Peyer's patch (tissue), 4 donors: Measurements from ENCODE around the gene FBN3.

Experiments
- POLR2A ChIP-seq, 2 donors: fragments of 450-650 bp; IDR thresholded peaks; one replicate each; pipeline ENCODE4 v1.5.1; 2017; ENCODE audit warnings: antibody characterized with exemption in 2 of 2, mild to moderate bottlenecking in 2 of 2, moderate library complexity in 2 of 2
- TF ChIP-seq, protein P1 (sequence below), 6 experiments: fragments of 450-650 bp in 4 of 6; fragments of 200-600 bp in 2 of 6; sonication (generic) in 1 of 6; IDR thresholded peaks; one replicate each; pipeline ENCODE4 v1.5.1; 2017 to 2019; ENCODE audit warnings: antibody characterized with exemption in 6 of 6, mild to moderate bottlenecking in 3 of 6, moderate library complexity in 1 of 6

- TF ChIP-seq, protein P1, sequence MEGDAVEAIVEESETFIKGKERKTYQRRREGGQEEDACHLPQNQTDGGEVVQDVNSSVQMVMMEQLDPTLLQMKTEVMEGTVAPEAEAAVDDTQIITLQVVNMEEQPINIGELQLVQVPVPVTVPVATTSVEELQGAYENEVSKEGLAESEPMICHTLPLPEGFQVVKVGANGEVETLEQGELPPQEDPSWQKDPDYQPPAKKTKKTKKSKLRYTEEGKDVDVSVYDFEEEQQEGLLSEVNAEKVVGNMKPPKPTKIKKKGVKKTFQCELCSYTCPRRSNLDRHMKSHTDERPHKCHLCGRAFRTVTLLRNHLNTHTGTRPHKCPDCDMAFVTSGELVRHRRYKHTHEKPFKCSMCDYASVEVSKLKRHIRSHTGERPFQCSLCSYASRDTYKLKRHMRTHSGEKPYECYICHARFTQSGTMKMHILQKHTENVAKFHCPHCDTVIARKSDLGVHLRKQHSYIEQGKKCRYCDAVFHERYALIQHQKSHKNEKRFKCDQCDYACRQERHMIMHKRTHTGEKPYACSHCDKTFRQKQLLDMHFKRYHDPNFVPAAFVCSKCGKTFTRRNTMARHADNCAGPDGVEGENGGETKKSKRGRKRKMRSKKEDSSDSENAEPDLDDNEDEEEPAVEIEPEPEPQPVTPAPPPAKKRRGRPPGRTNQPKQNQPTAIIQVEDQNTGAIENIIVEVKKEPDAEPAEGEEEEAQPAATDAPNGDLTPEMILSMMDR (IDR thresholded peaks at IDR 0.05), result no peak
- no peak for TF ChIP-seq POLR2A (IDR thresholded peaks at IDR 0.05)
Measured at GRCh38 chr19:8045872-8046568, 103.4 kb downstream of the FBN3 start.
